ENCODE results near the gene PRKN. TPM values are rescaled to one million over a fixed set of nuclear protein-coding genes. Genes with fewer than 3 reads are reported as not detected.
A peak's percentile ranks its signal among the peaks of the same experiment; 100 is the strongest.

Gene PRKN
- total and polyA plus RNA-seq, 2 donors (not counting 1 experiment from before 2014, with no cell fraction given): 0.43 to 4.6 TPM

GRCh38 chr6:161922631-161923119 is 804.9 kb downstream of the PRKN start:
- DNase-seq (ENCODE audit: low read depth in 2 of 2): peak; percentile 78 to 87
- H3K9ac ChIP-seq (ENCODE audit: insufficient read depth, low read length): no peak overlapping the region
- no peak overlapping the region for H3K4me2 ChIP-seq (ENCODE audit: extremely low read depth, insufficient read depth, low read length)
- no peaks in the 10 kb centered on the region for H3K79me2 ChIP-seq (ENCODE audit: control insufficient read depth, insufficient read depth, low read length)
- peak overlapping the region; percentile 50 for H2AFZ ChIP-seq (ENCODE audit: low read length)
- H3K4me1 ChIP-seq (ENCODE audit: control insufficient read depth, extremely low read depth, insufficient read depth, low read length): peaks cover 4% of the 10 kb centered on the region
- no peak overlapping the region for H3K4me3 ChIP-seq (replicated peaks in 1 of 4; ENCODE audit: control extremely low read depth in 1 of 4, insufficient read depth in 1 of 4, low read depth in 3 of 4, low read length in 4 of 4)
- H3K36me3 ChIP-seq (ENCODE audit: control insufficient read depth, insufficient read depth, low read length): no peaks in the 10 kb centered on the region
- H3K9me3 ChIP-seq (ENCODE audit: control insufficient read depth, insufficient read depth, low read depth, low read length): no peaks in the 10 kb centered on the region
- no peak overlapping the region for H3K27ac ChIP-seq (ENCODE audit: insufficient read depth, low read length)
- TF ChIP-seq, protein P1, sequence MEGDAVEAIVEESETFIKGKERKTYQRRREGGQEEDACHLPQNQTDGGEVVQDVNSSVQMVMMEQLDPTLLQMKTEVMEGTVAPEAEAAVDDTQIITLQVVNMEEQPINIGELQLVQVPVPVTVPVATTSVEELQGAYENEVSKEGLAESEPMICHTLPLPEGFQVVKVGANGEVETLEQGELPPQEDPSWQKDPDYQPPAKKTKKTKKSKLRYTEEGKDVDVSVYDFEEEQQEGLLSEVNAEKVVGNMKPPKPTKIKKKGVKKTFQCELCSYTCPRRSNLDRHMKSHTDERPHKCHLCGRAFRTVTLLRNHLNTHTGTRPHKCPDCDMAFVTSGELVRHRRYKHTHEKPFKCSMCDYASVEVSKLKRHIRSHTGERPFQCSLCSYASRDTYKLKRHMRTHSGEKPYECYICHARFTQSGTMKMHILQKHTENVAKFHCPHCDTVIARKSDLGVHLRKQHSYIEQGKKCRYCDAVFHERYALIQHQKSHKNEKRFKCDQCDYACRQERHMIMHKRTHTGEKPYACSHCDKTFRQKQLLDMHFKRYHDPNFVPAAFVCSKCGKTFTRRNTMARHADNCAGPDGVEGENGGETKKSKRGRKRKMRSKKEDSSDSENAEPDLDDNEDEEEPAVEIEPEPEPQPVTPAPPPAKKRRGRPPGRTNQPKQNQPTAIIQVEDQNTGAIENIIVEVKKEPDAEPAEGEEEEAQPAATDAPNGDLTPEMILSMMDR (conservative IDR thresholded peaks at IDR 0.05 in 1 of 2, IDR thresholded peaks at IDR 0.05 in 1 of 2; ENCODE audit: low read depth in 1 of 2, low read length in 2 of 2): peak in 1 of 2 donors; percentile 62
- no peak for TF ChIP-seq EZH2 (IDR thresholded peaks at IDR 0.05; ENCODE audit: low read length, missing control alignments)
- no peaks in the 10 kb centered on the region for H4K20me1 ChIP-seq (ENCODE audit: control insufficient read depth, extremely low read depth, insufficient read depth, low read length)
- H3K27me3 ChIP-seq (ENCODE audit: control insufficient read depth, insufficient read depth, low read length): no peaks in the 10 kb centered on the region

DNA sequence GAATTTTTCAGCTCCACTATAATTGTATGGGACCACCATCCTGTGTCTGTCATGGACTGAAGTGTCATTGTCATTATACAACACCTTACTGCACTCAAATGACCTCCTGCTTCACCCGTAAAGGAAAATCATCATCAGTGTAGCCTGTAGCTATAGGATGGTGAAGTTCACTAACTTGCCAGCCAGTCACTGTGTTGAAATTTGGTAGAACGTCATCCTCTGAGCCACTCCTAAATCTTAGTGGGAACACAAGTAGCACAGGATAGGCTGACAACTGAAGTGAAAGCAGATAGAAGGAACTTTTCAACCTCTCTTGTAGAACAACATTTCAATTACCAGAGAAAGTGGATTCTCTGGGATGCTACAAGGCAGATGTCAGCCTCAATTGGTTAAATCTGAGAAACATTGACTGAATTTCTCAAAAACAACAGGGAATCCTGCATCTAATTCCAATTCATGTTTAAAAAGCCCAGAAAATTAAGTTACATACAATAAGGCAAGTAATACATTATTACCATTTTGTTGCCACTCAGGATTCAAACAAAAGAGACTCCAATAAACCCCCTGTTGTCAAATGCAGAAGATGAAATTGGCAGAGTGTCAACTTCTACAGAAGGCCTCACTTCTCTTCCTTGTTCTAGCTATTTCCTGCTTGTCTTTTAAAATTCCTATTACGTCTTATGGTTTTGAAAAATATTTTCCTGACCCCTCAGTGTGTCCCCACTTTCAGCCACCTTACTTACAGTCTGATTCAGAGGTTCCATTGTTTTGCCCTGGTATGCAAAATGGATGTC is 805.8 kb downstream of the PRKN start:
- peaks cover 4% of the 10 kb centered on the region for H3K4me1 ChIP-seq (ENCODE audit: control insufficient read depth, extremely low read depth, insufficient read depth, low read length)
- peak; percentile 4 to 29 for DNase-seq (ENCODE audit: low read depth in 2 of 2)
- no peak overlapping the region for H3K4me2 ChIP-seq (ENCODE audit: extremely low read depth, insufficient read depth, low read length)
- no peaks in the 10 kb centered on the region for H3K27me3 ChIP-seq (ENCODE audit: control insufficient read depth, insufficient read depth, low read length)
- H3K36me3 ChIP-seq (ENCODE audit: control insufficient read depth, insufficient read depth, low read length): no peaks in the 10 kb centered on the region
- TF ChIP-seq EZH2 (IDR thresholded peaks at IDR 0.05; ENCODE audit: low read length, missing control alignments): no peak
- TF ChIP-seq, protein P1 (conservative IDR thresholded peaks at IDR 0.05 in 1 of 2, IDR thresholded peaks at IDR 0.05 in 1 of 2; ENCODE audit: low read depth in 1 of 2, low read length in 2 of 2): no peak
- H3K27ac ChIP-seq (ENCODE audit: insufficient read depth, low read length): no peak overlapping the region
- no peak overlapping the region for H2AFZ ChIP-seq (ENCODE audit: low read length)
- no peaks in the 10 kb centered on the region for H3K79me2 ChIP-seq (ENCODE audit: control insufficient read depth, insufficient read depth, low read length)
- H4K20me1 ChIP-seq (ENCODE audit: control insufficient read depth, extremely low read depth, insufficient read depth, low read length): no peaks in the 10 kb centered on the region
- no peak overlapping the region for H3K9ac ChIP-seq (ENCODE audit: insufficient read depth, low read length)
- no peak overlapping the region for H3K4me3 ChIP-seq (replicated peaks in 1 of 4; ENCODE audit: control extremely low read depth in 1 of 4, insufficient read depth in 1 of 4, low read depth in 3 of 4, low read length in 4 of 4)
- no peaks in the 10 kb centered on the region for H3K9me3 ChIP-seq (ENCODE audit: control insufficient read depth, insufficient read depth, low read depth, low read length)

DNA sequence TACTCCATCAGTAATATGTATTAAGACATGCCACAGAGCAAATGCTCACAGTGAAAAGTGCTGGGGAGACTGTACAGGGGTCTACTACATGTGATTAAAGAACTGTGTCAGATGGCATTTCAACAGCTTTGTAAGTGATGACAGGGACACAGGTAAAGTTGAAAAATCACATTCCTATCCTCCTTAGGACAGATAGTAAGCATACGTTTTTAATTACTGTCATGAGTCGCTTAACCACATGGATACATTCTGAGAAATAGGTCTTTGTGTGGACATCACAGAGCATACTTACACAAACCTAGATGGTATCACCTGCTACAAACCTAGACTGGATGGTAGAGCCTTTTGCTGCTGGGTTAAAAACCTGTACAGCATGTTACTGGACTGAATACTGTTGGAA is 807.9 kb downstream of the PRKN start:
- Histone ChIP-seq H3K4me1 (ENCODE audit: control insufficient read depth, extremely low read depth, insufficient read depth, low read length) (peaks cover 4% of the 10 kb centered on the region), H3K27me3 (ENCODE audit: control insufficient read depth, insufficient read depth, low read length) (no peaks in the 10 kb centered on the region), H4K20me1 (ENCODE audit: control insufficient read depth, extremely low read depth, insufficient read depth, low read length) (no peaks in the 10 kb centered on the region), H2AFZ (ENCODE audit: low read length) (no peak overlapping the region), H3K79me2 (ENCODE audit: control insufficient read depth, insufficient read depth, low read length) (no peaks in the 10 kb centered on the region), H3K27ac (ENCODE audit: insufficient read depth, low read length) (no peak overlapping the region), H3K9ac (ENCODE audit: insufficient read depth, low read length) (no peak overlapping the region), H3K36me3 (ENCODE audit: control insufficient read depth, insufficient read depth, low read length) (no peaks in the 10 kb centered on the region), H3K4me3 (replicated peaks in 1 of 4; ENCODE audit: control extremely low read depth in 1 of 4, insufficient read depth in 1 of 4, low read depth in 3 of 4, low read length in 4 of 4) (no peak overlapping the region), H3K9me3 (ENCODE audit: control insufficient read depth, insufficient read depth, low read depth, low read length) (no peaks in the 10 kb centered on the region), H3K4me2 (ENCODE audit: extremely low read depth, insufficient read depth, low read length) (no peak overlapping the region)
- DNase-seq (ENCODE audit: low read depth in 2 of 2): peak in 1 of 2 donors; percentile 10
- TF ChIP-seq, protein P1 (conservative IDR thresholded peaks at IDR 0.05 in 1 of 2, IDR thresholded peaks at IDR 0.05 in 1 of 2; ENCODE audit: low read depth in 1 of 2, low read length in 2 of 2): no peak
- no peak for TF ChIP-seq EZH2 (IDR thresholded peaks at IDR 0.05; ENCODE audit: low read length, missing control alignments)

Measured in fibroblast of lung (primary cell).